Stimulated activated CD4-positive, alpha-beta T cell treated with anti-CD3 and anti-CD28 coated beads, Interleukin-4, amount 100 ng/mL, for 48 hours (primary cell): Measurements from ENCODE around the gene MGMT.

Experiments used
- DNase-seq, 2 donors: peaks; one replicate each; pipeline ENCODE4 v3.0.0-alpha.2; 2020; ENCODE audit warnings: low read depth in 2 of 2

Gene MGMT

DNA sequence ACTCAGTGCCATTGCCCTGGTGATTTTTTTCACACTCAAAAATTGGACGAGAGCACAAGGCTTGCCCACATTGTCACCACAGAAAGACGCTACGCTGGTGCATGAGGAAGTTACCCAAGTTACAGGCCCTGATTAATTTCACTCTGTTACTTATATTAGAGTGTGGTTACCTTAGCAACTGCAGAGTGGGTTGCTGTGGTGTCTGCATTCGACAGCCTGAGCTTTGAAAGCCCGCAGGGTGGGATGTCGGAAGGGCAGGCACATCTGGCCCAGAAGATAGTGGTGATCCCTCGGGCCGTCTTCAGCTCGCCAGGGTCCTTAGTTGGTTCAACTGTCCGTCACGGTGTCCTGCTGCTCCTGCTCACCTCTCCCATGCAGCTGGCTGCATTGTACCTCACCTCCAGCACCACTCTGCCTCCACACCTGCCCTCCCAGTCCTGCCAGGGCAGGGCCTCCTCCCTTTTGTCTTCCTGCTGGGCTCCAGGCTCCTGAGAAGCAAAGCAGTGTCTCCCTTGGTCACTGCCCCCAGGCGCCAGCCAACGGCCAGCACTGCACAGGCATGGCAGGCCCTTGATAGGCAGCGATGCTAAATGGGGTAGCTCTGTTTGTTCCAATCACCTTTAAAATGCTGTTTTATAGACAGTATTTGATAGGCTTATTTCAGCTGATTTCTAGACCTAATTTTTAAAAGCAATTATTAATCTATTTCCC, 329.8 kb downstream of the MGMT start:
- DNase-seq, result no peak

DNA sequence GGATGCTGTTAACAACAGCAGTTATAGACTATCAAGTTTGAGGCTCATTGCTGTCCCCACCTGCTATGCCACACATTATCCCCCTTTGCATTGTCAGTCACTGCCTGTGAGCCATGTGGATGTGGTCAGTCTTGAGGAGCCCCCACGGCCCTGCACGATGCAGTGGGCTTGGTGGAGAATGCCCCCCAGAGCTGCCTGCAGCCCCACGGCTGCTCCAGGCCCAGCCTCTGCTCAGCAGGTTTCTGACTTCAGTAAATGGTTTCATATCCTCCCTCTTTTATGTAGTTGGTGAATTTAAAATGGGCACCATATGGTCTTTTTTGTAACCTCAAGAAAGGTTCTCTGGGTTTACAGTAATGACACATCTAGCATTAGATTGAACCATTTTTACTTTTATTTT, 332.9 kb downstream of the MGMT start:
- DNase-seq, result no peak

DNA sequence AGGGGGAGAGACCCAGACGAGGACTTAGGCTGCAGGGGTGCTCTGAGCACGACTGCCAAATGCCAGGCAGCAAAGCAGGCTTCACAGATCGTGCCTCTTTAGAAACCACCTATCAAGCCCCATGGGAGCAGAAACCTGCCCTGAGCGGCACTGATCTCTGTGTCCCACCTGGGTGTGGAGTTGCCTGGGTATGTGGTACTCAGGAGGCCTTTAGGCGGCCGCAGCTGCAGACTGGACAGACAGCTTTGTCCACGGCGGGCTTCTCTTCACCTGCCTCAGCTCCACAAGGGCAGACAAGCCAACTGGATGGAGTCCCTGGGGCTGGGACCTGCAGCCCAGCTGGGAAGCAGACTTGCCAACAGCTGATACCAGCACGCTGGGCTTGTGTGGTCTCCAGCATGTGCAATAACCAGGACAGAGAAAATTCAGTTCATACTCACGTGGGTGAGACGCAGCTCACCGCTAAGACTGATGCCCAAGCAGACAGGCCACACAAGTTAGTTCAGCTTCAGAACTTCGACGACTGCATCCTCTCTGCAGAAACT, 333.8 kb downstream of the MGMT start:
- no peak for DNase-seq

DNA sequence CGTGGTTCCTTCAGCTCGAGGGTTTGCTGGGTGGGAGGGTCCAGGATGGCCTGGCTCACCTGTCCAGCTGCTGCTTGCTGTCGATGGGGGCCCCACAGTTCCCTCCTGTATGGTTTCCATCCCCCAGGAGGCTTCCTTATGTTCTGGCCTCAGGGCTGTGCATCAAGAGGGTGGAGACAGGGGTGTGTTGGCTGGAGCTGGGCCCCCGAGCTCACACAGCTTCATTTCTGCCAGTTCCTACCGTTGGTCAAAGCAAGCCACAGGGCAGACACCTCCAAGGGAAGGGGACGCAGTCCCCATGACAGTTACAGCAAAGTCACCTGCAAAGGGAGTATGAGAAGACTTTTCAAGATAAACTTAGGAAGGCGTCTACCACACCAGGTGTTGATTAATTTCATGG, 340.2 kb downstream of the MGMT start:
- no peak for DNase-seq

DNA sequence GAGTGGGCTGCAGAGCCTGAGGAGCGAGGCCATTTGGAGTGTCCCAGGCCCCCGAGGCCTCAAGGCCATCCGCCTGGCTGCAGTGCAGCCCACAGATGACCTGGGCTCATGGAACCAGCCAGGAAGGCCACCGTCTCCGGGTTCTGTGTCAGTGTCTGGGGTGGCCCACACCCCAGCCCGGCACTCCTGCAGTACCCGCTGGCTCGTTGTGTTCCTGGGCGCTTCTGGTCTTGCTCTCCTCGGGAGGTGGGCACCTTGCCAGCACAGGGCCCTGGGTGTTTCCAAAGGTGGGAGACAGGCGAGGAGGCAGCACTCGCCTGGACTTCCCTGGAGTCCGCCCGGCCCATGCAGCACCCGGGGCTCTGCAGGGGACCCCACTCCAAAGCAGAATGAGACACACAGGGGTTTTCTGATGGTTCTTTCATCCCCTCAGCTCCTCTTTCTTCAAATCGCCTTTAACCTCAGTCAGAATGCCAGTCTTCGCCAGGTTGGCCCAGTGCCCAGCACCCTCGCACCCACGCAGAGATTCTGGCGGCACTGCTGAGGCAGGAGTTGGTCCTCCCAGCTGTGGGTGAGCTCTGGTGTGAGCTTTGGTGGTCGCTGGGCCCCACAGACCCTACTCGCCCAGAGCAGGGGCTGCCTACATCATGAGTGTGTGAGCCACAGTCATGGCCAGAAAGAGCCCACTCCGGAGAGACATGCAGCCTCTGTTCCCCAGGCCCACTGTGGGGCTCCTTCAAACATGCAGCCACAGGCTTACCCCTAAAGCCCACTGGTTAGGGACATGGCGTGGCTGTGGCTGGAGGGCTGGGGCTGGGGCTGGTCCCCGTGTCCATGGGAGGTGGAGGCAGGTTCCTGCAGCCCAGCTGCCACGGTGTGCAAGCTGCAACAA, 341.3 kb downstream of the MGMT start:
- no peak for DNase-seq

DNA sequence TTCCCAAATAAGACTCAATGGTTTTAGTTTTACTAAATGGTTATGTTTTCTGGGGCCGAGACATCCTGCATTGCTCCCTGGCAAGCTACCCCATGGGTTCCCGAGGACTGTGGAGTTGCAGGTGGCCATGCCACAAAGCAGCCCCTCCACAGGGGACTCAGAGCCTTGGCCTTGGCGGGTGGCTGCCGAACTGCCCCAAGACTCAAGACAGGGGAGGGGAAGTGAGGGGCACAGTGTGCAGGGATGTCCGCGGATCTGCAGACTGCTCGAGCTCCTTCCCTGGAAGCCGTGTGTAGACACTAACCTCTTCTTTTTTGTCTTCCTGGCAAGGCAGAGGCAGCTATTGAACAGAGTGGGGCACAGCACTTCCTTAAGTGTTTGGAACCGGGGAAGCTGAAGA, 342.4 kb downstream of the MGMT start:
- DNase-seq, result no peak

DNA sequence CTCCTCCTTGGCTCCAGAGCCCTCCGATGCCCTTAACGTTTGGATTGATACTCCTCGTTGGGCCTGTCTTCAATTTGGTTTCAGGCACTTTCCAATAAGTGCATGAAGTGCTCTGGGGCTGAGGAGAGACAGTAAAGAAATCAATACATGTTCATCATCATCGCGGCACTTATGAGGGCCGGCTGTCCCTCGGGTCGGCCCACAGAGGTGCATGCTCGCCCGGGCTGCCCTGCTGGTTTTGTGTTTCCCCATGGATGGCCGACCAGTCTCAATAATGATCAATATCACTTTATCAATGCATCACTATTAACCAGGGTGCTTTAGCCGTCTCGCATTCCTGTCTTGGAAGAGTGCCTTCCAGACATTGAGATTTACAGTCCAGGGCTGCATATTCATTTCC, 342.8 kb downstream of the MGMT start:
- no peak for DNase-seq

DNA sequence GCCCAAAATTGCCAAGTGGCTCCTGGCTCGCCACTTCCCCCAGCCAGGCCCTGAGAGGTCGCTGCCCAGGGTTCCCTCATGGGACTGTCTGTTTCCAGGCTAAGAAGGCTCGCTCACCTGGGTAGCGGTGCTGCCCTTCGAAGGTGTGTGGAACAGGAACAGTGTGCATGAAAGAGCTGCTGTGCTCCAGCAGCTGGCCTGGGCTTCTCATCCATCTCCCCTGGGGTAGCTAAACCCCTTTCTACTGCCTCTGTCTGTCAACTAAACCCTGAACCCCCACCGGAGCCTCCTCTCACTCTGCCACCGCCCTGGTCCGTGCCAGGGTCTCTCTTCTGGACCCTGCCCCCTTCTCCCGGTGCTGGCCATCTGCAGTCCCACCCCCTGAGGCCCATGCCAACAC, 344.2 kb downstream of the MGMT start:
- DNase-seq, result no peak

DNA sequence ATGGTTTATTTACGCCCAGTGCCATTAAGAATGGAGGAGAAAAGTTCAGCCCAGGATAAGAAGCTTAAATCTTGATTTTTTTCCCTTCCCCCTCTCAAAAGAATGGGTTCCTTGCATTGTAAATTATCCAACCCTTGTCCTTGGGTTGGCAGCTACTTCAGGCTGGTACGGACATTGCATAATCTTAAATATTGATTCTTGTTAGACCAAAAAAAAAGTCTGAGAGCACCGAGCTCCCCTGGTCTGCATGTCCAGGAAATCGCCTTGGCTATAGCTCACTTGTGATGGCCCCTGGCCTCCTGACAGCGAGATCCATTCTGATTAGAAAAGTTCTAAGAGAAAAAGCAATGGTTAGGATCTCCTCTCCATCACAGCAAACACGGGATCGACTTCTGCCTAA, 345.4 kb downstream of the MGMT start:
- DNase-seq, result no peak

DNA sequence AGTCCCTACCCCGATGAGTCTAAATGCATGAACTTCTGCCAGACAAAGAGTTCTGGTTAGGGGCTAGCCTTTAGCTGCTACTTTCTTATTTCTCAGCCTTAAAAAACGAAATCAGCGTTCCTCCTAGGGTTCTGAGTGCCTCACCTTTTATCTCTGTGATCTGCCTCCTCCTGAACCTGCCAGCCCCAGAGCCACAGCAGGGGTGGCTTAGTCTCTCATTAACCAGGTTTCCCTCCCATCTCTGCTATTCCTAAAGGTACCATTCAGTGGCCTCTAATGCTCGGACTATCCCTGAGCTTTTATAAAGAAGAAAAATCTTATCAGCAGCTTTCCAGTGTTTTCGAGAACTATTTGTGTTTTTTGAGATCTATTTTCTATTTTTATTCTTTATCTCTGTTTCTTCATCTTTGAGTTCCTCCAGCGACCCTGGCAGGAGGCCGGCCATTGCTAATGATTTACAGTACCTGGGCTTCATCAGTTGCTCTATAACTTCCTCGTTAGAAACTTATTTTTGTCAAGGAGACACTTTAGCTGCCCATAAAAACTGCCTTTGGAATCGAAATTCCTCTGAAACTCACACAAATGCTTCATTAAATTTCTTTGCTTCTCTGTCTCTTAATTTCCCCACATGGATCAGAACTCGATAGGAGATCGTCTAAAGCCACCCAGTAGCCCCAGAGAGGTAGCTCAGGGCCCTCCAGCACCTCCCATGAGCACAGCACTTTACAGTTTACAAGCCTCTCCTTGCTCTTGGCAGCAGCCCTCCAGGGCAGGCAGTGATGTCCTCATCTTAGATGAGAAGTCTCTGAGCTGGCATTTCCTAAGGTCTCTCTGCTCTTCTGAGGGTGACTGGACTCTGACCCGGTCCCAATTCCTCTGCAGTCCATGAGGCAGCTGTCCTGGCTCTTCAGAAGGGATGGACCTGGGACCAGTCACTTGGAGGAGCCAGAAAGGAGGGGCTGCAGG, 347.9 kb downstream of the MGMT start:
- no peak for DNase-seq

DNA sequence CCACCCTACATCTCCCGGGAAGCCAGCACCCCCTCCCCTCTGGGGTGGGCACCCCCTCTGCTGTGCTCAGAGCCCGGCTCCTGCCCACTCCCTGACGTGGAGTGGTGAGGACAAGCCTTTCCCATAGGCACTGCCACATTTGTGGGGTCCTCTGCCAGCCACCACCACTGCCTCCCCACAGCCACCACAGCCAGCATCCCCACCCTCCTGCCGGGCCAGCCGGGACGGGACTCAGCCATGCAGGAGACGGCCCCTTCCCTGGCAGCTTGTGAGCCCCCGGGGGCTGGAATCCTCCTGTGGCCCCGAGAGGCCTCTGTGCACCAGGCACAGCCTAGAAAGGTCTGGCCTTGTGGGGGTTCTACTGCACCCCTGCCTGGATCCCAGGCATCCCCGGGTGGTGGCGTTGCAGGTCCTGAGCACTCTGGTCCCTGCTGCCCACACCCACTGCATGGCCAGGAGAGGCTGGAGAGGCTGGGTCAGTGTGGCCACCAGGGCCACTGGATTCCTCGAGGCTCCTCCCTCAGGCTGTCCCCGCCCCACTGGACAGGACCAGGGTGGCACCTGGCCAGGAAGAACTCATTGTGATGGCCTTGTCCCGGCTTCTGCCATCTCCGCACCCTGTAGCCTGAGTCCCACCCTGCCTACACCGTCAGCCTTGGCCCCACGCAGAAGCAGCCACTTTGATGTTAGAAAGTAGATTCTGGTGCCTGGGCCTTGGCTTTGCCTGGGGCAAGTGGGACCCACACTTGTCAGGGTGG, 349.0 kb downstream of the MGMT start:
- DNase-seq, result no peak

DNA sequence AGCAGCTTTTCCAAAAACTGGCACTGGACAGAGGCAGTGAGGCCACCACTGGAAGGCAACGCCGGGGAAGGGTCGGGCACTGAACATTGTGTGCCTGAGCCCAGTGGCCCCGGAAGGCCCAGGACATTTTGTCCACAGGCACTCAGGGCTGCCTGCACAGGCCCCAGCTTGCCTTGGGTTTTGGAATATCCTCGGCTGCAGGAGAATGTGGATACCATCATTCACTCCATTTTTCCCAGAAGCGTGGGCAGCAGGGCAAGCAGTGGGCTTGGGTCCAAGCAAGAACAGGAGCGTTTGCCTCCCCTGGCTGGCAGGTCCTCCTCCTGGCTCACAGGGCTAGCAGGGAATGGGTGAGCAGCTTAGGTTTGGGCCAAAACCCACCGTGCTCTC, 349.6 kb downstream of the MGMT start:
- DNase-seq, result no peak
